Stimulated activated CD4-positive, alpha-beta T cell treated with anti-CD3 and anti-CD28 coated beads, Interleukin-4, amount 100 ng/mL, for 24 hours (primary cell): ENCODE measurements around the gene EDAR.

Source experiments
- DNase-seq: peaks from one replicate; pipeline ENCODE4 v3.0.0-alpha.2; 2020

The EDAR gene

GRCh38 chr2:108965540-108966289, 23.3 kb downstream of the EDAR start:
- peak; percentile 27 for DNase-seq

GRCh38 chr2:108963057-108963456, 26.0 kb downstream of the EDAR start:
- DNase-seq = no peak

- DNase-seq = no peak
Observed at GRCh38 chr2:108961796-108962195, 27.2 kb downstream of the EDAR start.

GRCh38 chr2:108960006-108960405, 29.0 kb downstream of the EDAR start:
- DNase-seq = no peak

GRCh38 chr2:108959401-108959800, 29.6 kb downstream of the EDAR start:
- no peak for DNase-seq

- DNase-seq = no peak
Observed at GRCh38 chr2:108958632-108959341, 30.2 kb downstream of the EDAR start.

- DNase-seq = no peak
Observed at GRCh38 chr2:108958002-108958401, 31.0 kb downstream of the EDAR start.

GRCh38 chr2:108956375-108956774, 32.6 kb downstream of the EDAR start:
- no peak for DNase-seq

GRCh38 chr2:108950369-108951135, 38.5 kb downstream of the EDAR start:
- DNase-seq = no peak

- DNase-seq = no peak
Observed at GRCh38 chr2:108949316-108950239, 39.4 kb downstream of the EDAR start.

GRCh38 chr2:108947271-108947907, 41.6 kb downstream of the EDAR start:
- DNase-seq = no peak

- no peak for DNase-seq
Observed at GRCh38 chr2:108946442-108946841, 42.6 kb downstream of the EDAR start.

GRCh38 chr2:108945969-108946368, 43.1 kb downstream of the EDAR start:
- DNase-seq = no peak

- no peak for DNase-seq
Observed at GRCh38 chr2:108944601-108945331, 44.3 kb downstream of the EDAR start.

GRCh38 chr2:108943751-108944150, 45.3 kb downstream of the EDAR start:
- DNase-seq = no peak

GRCh38 chr2:108942888-108943287, 46.1 kb downstream of the EDAR start:
- DNase-seq = no peak

GRCh38 chr2:108942231-108942825, 46.7 kb downstream of the EDAR start:
- DNase-seq = no peak

GRCh38 chr2:108941767-108942166, 47.3 kb downstream of the EDAR start:
- DNase-seq = no peak

GRCh38 chr2:108941161-108941665, 47.8 kb downstream of the EDAR start:
- no peak for DNase-seq

- DNase-seq = no peak
Observed at GRCh38 chr2:108940156-108940555, 48.9 kb downstream of the EDAR start.
